Lower leg skin (tissue), 3 donors: ENCODE results near the gene TMEM135.

Source experiments
- CTCF ChIP-seq, 3 donors: fragments of 450-650 bp; IDR thresholded peaks; one replicate each; pipeline ENCODE4 v1.5.1; 2016; ENCODE audit warnings: antibody characterized with exemption in 3 of 3, mild to moderate bottlenecking in 3 of 3, moderate library complexity in 2 of 3
- POLR2A ChIP-seq, 2 donors: fragments of 450-650 bp; IDR thresholded peaks; one replicate each; pipeline ENCODE4 v1.6.1; 2016 to 2017; ENCODE audit warnings: antibody characterized with exemption in 2 of 2, mild to moderate bottlenecking in 1 of 2, moderate library complexity in 1 of 2

GRCh38 chr11:87215236-87215635, 177.5 kb downstream of the TMEM135 start:
- no peak for TF ChIP-seq POLR2A (IDR thresholded peaks at IDR 0.05)
- TF ChIP-seq CTCF (IDR thresholded peaks at IDR 0.05) = no peak
